Measurements from ENCODE around the gene ASB7.
"Not testable (repeated sequence)": the region's sequence is repeated elsewhere in the genome, so short reads cannot be mapped to it uniquely, and the experiment has no call there.

The ASB7 gene

GRCh38 chr15:100602064-100602822 is at the start of gene ASB7, which contains the start of gene LINS1:
Gene ASB7 (plus strand): TSS chr15:100602589. CDS start chr15:100612217, 9,628 bp downstream.
Gene LINS1 (minus strand): TSS chr15:100602184. CDS start chr15:100580842, 21,342 bp downstream.
- peak; percentile 100 for DNase-seq (ENCODE audit: low spot score)

GRCh38 chr15:100553468-100553867 is 48.9 kb upstream of the ASB7 start:
- DNase-seq (ENCODE audit: low spot score), result no peak

GRCh38 chr15:100558771-100559254 is 43.6 kb upstream of the ASB7 start:
- DNase-seq (ENCODE audit: low spot score), result no peak

- no peak for DNase-seq (ENCODE audit: low spot score)
Measured at GRCh38 chr15:100559330-100559729, 43.1 kb upstream of the ASB7 start.

- DNase-seq (ENCODE audit: low spot score), result no peak
Measured at GRCh38 chr15:100560323-100560722, 42.1 kb upstream of the ASB7 start.

- no peak for DNase-seq (ENCODE audit: low spot score)
Measured at GRCh38 chr15:100565591-100565990, 36.8 kb upstream of the ASB7 start.

- DNase-seq (ENCODE audit: low spot score), result no peak
Measured at GRCh38 chr15:100566850-100567628, 35.4 kb upstream of the ASB7 start.

- no peak for DNase-seq (ENCODE audit: low spot score)
Measured at GRCh38 chr15:100569391-100569790, 33.0 kb upstream of the ASB7 start.

- DNase-seq (ENCODE audit: low spot score), result no peak
Measured at GRCh38 chr15:100570275-100570674, 32.1 kb upstream of the ASB7 start.

- no peak for DNase-seq (ENCODE audit: low spot score)
Measured at GRCh38 chr15:100570735-100571313, 31.6 kb upstream of the ASB7 start.

GRCh38 chr15:100571592-100572167 is 30.7 kb upstream of the ASB7 start:
- peak; percentile 29 for DNase-seq (ENCODE audit: low spot score)

GRCh38 chr15:100572362-100572983 is 29.9 kb upstream of the ASB7 start:
- DNase-seq (ENCODE audit: low spot score), result peak; percentile 42

GRCh38 chr15:100573526-100573925 is 28.9 kb upstream of the ASB7 start:
- no peak for DNase-seq (ENCODE audit: low spot score)

GRCh38 chr15:100580414-100580813 is 22.0 kb upstream of the ASB7 start:
- peak; percentile 22 for DNase-seq (ENCODE audit: low spot score)

GRCh38 chr15:100588638-100589242 is 13.6 kb upstream of the ASB7 start:
- no peak for DNase-seq (ENCODE audit: low spot score)

- DNase-seq (ENCODE audit: low spot score), result not testable (repeated sequence)
Measured at GRCh38 chr15:100591163-100591562, 11.2 kb upstream of the ASB7 start.

GRCh38 chr15:100591835-100592234 is 10.6 kb upstream of the ASB7 start:
- no peak for DNase-seq (ENCODE audit: low spot score)

GRCh38 chr15:100592898-100593297 is 9.5 kb upstream of the ASB7 start:
- DNase-seq (ENCODE audit: low spot score), result no peak

GRCh38 chr15:100593431-100593830 is 9.0 kb upstream of the ASB7 start:
- no peak for DNase-seq (ENCODE audit: low spot score)

- DNase-seq (ENCODE audit: low spot score), result no peak
Measured at GRCh38 chr15:100595964-100596363, 6.4 kb upstream of the ASB7 start.

- peak; percentile 99 for DNase-seq (ENCODE audit: low spot score)
Measured at GRCh38 chr15:100596792-100597191, 5.6 kb upstream of the ASB7 start.

Data from CD4-positive, alpha-beta T cell treated with Interleukin-2 at 100 ng/mL for 4 hours (primary cell).